ENCODE results near the gene FDXACB1. TPM values are rescaled to one million over a fixed set of nuclear protein-coding genes. Genes with fewer than 3 reads are reported as not detected.

Gene FDXACB1
- total RNA-seq, 1 experiment from 2014 or later, result 2.8 TPM

DNA sequence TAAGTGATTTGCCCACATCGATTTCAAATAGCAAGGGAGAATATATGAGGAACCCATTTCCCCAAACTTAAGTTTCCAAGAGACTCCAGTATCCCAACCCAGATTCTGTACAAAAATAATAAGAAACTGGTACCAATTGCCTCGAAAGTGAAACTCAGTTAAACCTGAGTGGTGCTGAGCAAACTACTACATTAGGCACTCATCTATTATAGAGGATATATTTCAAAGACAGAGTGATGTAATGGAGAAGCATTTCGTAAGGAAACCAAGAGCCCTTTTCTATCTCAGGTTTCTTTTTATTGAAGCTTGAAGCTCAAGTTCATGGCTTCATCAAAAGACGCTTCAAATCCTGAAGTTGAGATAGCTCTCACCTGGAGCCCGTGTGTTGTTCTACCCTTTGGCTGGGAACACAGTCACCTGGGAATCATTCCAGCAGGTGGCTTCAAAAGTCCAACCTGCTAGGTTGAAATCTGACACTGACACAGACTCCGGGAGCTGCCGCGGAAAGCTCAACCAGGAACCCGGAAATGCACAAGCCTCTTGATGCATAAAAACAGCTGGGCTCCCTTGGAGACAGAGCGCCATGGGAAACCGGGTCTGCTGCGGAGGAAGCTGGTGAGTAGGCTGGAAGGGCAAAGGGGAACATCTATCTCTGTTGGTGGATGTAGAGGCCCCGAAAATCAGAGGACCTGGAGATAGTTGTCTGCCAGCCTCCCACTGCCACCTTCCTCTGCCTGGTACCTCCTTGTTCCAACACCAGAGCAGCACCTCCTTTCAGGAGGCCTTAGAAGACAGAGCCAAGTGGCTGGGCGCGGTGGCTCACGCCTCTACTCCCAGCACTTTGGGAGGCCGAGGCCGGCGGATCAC, 39.7 kb upstream of the FDXACB1 start, which contains the start of gene C11orf52:
TSS of gene C11orf52 (plus strand) at position 524 of the 867 bp plus-strand sequence. CDS start at position 584, 60 bp downstream.
- H3K9me3 Mint-ChIP-seq, result no peaks in the 10 kb centered on the region
- H3K56ac ChIP-seq (ENCODE audit: insufficient read length, low read depth, low read length), result no peak within 1 kb of the TSS
- no peaks in the 10 kb centered on the region for H4K20me1 ChIP-seq (ENCODE audit: control insufficient read depth, insufficient read depth, insufficient read length)
- H4K5ac ChIP-seq (ENCODE audit: insufficient read length, low read depth, low read length), result no peak within 1 kb of the TSS
- H2AFZ ChIP-seq (ENCODE audit: low read length), result peak within 1 kb of the TSS; percentile 32
- H3K27ac ChIP-seq (ENCODE audit: insufficient read length, low read depth, low read length), result no peak within 1 kb of the TSS
- no peaks in the 10 kb centered on the region for H3K23me2 ChIP-seq (ENCODE audit: insufficient read length, low read depth, low read length, poor library complexity, severe bottlenecking)
- no peaks in the 10 kb centered on the region for H3K36me3 Mint-ChIP-seq (ENCODE audit: insufficient read depth in 1 of 3, low read depth in 3 of 3)
- H3K23ac ChIP-seq (ENCODE audit: insufficient read length, low read depth, low read length), result no peak within 1 kb of the TSS
- no peak within 1 kb of the TSS for H2BK20ac ChIP-seq (ENCODE audit: low read depth, low read length, poor library complexity, severe bottlenecking)
- WGBS (ENCODE audit: extremely low coverage, insufficient read length, low lambda C conversion rate), result no CpG with 5 or more reads among the region's 19 CpGs
- H4K8ac ChIP-seq (replicated peaks; ENCODE audit: insufficient read length, low read depth, low read length), result no peak within 1 kb of the TSS
- no peaks in the 10 kb centered on the region for H3K27me3 Mint-ChIP-seq (ENCODE audit: low read depth)
- no peak within 1 kb of the TSS for H3T11ph ChIP-seq (ENCODE audit: low read length)
- H3K9ac ChIP-seq (ENCODE audit: extremely low read depth, insufficient read length, low read length), result peak within 1 kb of the TSS; percentile 9
- H2BK15ac ChIP-seq (ENCODE audit: low read depth, low read length), result no peak within 1 kb of the TSS
- H3K18ac ChIP-seq (ENCODE audit: insufficient read length, low read depth, low read length), result peak within 1 kb of the TSS; percentile 50
- H2BK5ac ChIP-seq (ENCODE audit: insufficient read length, low read length), result no peak within 1 kb of the TSS
- no peaks in the 10 kb centered on the region for H3K79me2 ChIP-seq (ENCODE audit: insufficient read depth, low read length)
- H2BK120ac ChIP-seq (ENCODE audit: low read depth, low read length, poor library complexity, severe bottlenecking), result no peak within 1 kb of the TSS
- no peak within 1 kb of the TSS for H4K91ac ChIP-seq (ENCODE audit: insufficient read length, low read depth, low read length)
- H3K4me1 ChIP-seq (ENCODE audit: insufficient read depth, low read length), result no peaks in the 10 kb centered on the region
- peak within 1 kb of the TSS; percentile 32; the same call in 1 of the 2 replicates for H3K14ac ChIP-seq (ENCODE audit: insufficient read depth, low read length)
- peak; percentile 94 for DNase-seq
- no peak within 1 kb of the TSS for H2AK5ac ChIP-seq (ENCODE audit: insufficient read length, low read length)
- H3K27me3 ChIP-seq (ENCODE audit: insufficient read depth, low read length), result no peaks in the 10 kb centered on the region
- H3K4me3 Mint-ChIP-seq, result peak within 1 kb of the TSS; percentile 58 to 62; a peak in 4 of 5 replicates
- H3K4me2 ChIP-seq (ENCODE audit: insufficient read depth, insufficient read length, low read length), result peak within 1 kb of the TSS; percentile 28
- peak within 1 kb of the TSS in 2 of 3 experiments; percentile 78 to 89; a peak in 4 of 7 replicates for H3K27ac Mint-ChIP-seq
- H2BK12ac ChIP-seq (ENCODE audit: insufficient read length, low read depth, low read length), result peak within 1 kb of the TSS; percentile 51
- H3K4ac ChIP-seq (ENCODE audit: low read depth, low read length), result no peak within 1 kb of the TSS
- no peaks in the 10 kb centered on the region for H3K79me1 ChIP-seq (ENCODE audit: insufficient read depth, low read depth, low read length, poor library complexity, severe bottlenecking)
- H3K4me1 Mint-ChIP-seq, result peaks cover 25 to 30% of the 10 kb centered on the region in 2 experiments
- peak; percentile 41; the same call in 2 of the 3 replicates for TF ChIP-seq CTCF (conservative IDR thresholded peaks at IDR 0.05)
- no peaks in the 10 kb centered on the region for H3K9me3 ChIP-seq (ENCODE audit: control insufficient read depth, low read depth, low read length)
